Kidney (tissue), 14 donors: ENCODE data around the gene PEBP1. TPM values are rescaled to one million over a fixed set of nuclear protein-coding genes. Genes with fewer than 3 reads are reported as not detected.
"Not testable (repeated sequence)": the region's sequence is repeated elsewhere in the genome, so short reads cannot be mapped to it uniquely, and the experiment has no call there.

Experiments used
- DNase-seq, 5 donors: peaks; one replicate each; pipeline ENCODE4 v3.0.0-alpha.2; 2013 to 2020
- FAIRE-seq: peaks from 2 replicates; lab custom pipeline; 2012; peaks lifted over from hg19 to GRCh38; lab: Jason Lieb, UNC
- H3K27ac ChIP-seq, 2 donors: one replicate each; pipeline ENCODE4 v1.7.0; 2013; ENCODE audit warnings: low read depth in 2 of 2, low read length in 2 of 2, inconsistent platforms in 1 of 2
- H3K27me3 ChIP-seq: one replicate; pipeline ENCODE4 v1.7.1; 2013; ENCODE audit warnings: low read length, inconsistent platforms; ENCODE audit not compliant: control insufficient read depth, insufficient read depth
- H3K36me3 ChIP-seq, 3 donors: one replicate each; pipeline versions ENCODE4 v1.7.0 to v1.7.1; 2013; ENCODE audit warnings: low read length in 3 of 3, control low read depth in 1 of 3, inconsistent platforms in 1 of 3; ENCODE audit not compliant: insufficient read depth in 3 of 3, control insufficient read depth in 2 of 3
- H3K4me1 ChIP-seq, 3 donors: one replicate each; pipeline versions ENCODE4 v1.7.0 to v1.7.1; 2013; ENCODE audit warnings: low read length in 3 of 3, inconsistent platforms in 1 of 3, low read depth in 1 of 3; ENCODE audit not compliant: control insufficient read depth in 2 of 3, insufficient read depth in 2 of 3
- H3K4me3 ChIP-seq, 3 donors: one replicate each; pipeline versions ENCODE4 v1.7.0 to v1.8.1; 2013; ENCODE audit warnings: low read length in 3 of 3, control low read depth in 1 of 3, inconsistent platforms in 1 of 3
- H3K9ac ChIP-seq, 3 donors: one replicate each; pipeline versions ENCODE4 v1.7.0 to v1.7.1; 2013; ENCODE audit warnings: low read length in 3 of 3, control low read depth in 1 of 3, inconsistent platforms in 1 of 3
- H3K9me3 ChIP-seq, 3 donors: one replicate each; pipeline versions ENCODE4 v1.7.0 to v1.7.1; 2013; ENCODE audit warnings: low read length in 3 of 3, control low read depth in 1 of 3, inconsistent platforms in 1 of 3; ENCODE audit not compliant: control insufficient read depth in 2 of 3, insufficient read depth in 1 of 3
- CTCF ChIP-seq: IDR thresholded peaks from 3 replicates; pipeline ENCODE4 v1.5.1; 2012; ENCODE audit warnings: mild to moderate bottlenecking, moderate library complexity, borderline replicate concordance; ENCODE audit not compliant: insufficient read depth; ENCODE audit errors: extremely low read depth
- intact Hi-C: fragments of 100-400 bp; cut with DNase I; formaldehyde crosslinking; loops from one replicate; pipeline ENCODE4 v1.11.1; 2022
- polyA plus RNA-seq: library from polyadenylated mRNA; stranded (reverse); fragments of 350-450 nt; fragmentation: Illumina TruSeq; extraction: RNeasy Lipid Tissue Mini Kit (QIAGEN cat#74804); gene quantifications from one replicate; pipeline ENCODE4 v1.2.3, GENCODE V29; 2014; ENCODE audit warnings: low read depth, low replicate concordance; ENCODE audit not compliant: insufficient read depth
- total RNA-seq: library from RNA; stranded (reverse); fragmentation: NEBNext Ultra II Directional; extraction: Animal tissue kit (Norgen Biotek cat#: 25700); gene quantifications from one replicate; pipeline ENCODE4 v1.2.1, GENCODE V29; 2021
- donor health status: control.
- donor health status: control.
- donor health status: control.
- donor health status: control.
- donor health status: control.
- donor health status: DM: yes; HTN: yes; CAD: no.
- donor health status: Normal renal cell carcinoma (clear cell type).

The PEBP1 gene
- total and polyA plus RNA-seq, 2 donors from 2014 or later, result 321 to 1,168 TPM

DNA sequence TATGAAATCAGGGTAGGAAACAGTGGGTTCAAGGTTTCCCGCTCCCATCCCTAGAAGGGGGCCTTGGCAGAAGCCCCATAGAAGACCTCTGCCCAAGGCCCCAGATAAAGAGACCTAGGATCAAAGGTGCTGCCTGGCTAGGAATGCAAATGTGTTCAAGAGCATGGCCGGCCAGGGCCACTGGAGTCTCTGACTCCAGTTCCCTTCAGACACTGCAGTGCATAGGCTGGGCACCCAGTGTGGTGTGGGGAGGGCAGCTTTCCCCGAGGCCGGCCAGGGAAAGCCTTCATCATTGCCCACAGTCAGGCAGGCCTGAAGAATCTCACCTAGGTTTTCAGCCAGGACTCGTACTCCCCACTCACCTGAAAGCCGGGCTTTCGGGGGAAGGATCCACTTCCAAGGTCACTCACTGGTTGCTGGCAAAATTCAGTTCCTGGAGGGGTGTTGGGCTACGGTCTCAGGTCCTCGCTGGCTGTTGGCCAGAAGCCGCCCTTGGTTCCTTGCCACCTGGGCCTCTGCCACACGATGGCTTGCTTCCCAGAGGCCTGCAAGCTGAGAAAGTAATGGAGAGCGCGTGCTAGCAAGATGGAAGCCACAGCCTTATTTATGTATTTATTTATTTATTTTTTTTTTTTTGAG, 9.7 kb upstream of the PEBP1 start:
- Histone ChIP-seq H3K9me3 (no peaks in the 10 kb centered on the region), H3K9ac (peak overlapping the region in 1 of 3 donors; percentile 61), H3K36me3 (no peaks in the 10 kb centered on the region), H3K27me3 (no peaks in the 10 kb centered on the region), H3K27ac (peak overlapping the region; percentile 71 to 83), H3K4me1 (peaks cover 0 to 4% (median under 1%) of the 10 kb centered on the region in 3 donors), H3K4me3 (no peak overlapping the region)
- intact Hi-C loops, result no loop called here
- DNase-seq (peak in 1 of 5 donors; percentile 86), FAIRE-seq (no peak)
- no peak for TF ChIP-seq CTCF

DNA sequence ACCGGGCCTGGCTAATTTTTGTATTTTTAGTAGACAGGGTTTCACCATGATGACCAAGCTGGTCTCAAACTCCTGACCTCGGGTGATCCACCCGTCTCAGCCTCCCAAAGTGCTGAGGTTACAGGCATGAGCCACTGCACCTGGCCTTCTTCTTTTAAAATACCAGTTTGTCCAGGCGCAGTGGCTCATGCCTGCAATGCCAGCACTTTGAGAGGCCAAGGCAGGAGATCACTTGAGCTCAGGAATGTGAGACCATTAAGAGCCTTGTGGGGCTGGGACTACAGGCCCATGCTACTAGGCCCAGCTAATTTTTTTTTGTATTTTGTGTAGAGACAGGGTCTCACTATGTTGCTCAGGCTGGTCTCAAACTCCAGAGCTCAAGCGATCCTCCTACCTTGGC, 8.1 kb upstream of the PEBP1 start:
- Histone ChIP-seq H3K4me1 (peaks cover 0 to 4% (median 0%) of the 10 kb centered on the region in 3 donors), H3K36me3 (no peaks in the 10 kb centered on the region), H3K27ac (no peak overlapping the region), H3K4me3 (no peak overlapping the region), H3K9me3 (no peaks in the 10 kb centered on the region), H3K9ac (no peak overlapping the region), H3K27me3 (no peaks in the 10 kb centered on the region)
- intact Hi-C loops, result no loop called here
- no peak for TF ChIP-seq CTCF
- DNase-seq (no peak), FAIRE-seq (no peak)

- H3K9ac ChIP-seq, intact Hi-C loops, H3K4me1 ChIP-seq, FAIRE-seq, H3K36me3 ChIP-seq, DNase-seq, H3K27ac ChIP-seq, H3K27me3 ChIP-seq, H3K9me3 ChIP-seq, H3K4me3 ChIP-seq: not testable (repeated sequence)
Observed at GRCh38 chr12:118129436-118129835, 6.5 kb upstream of the PEBP1 start.

- DNase-seq, result peak; percentile 45 to 82 (median 66)
- H3K36me3 ChIP-seq, result peaks cover 5 to 26% (median 18%) of the 10 kb centered on the region in 3 donors
- H3K27me3 ChIP-seq, result no peaks in the 10 kb centered on the region
- peaks cover 0 to 17% (median 0%) of the 10 kb centered on the region in 3 donors for H3K4me1 ChIP-seq
- H3K9ac ChIP-seq, result peak overlapping the region; percentile 56 to 98 (median 90)
- H3K9me3 ChIP-seq, result no peaks in the 10 kb centered on the region
- no peak for TF ChIP-seq CTCF
- peak overlapping the region; percentile 89 to 95 for H3K27ac ChIP-seq
- no peak for FAIRE-seq
- peak overlapping the region; percentile 50 to 70 (median 63) for H3K4me3 ChIP-seq
- intact Hi-C loops, result no loop called here
Observed at GRCh38 chr12:118136559-118137003, 657 bp downstream of the PEBP1 start.
